Endodermal cell (in vitro differentiated cells): ENCODE data around the gene ATG10. TPM values are rescaled to one million over a fixed set of nuclear protein-coding genes. Genes with fewer than 3 reads are reported as not detected.
"Not testable (repeated sequence)": the region's sequence is repeated elsewhere in the genome, so short reads cannot be mapped to it uniquely, and the experiment has no call there.

Experiments
- DNase-seq: peaks from one replicate; pipeline ENCODE4 v3.0.0-alpha.2; 2017
- H3K27ac ChIP-seq: 2 replicates; pipeline ENCODE4 v1.5.1; 2013; ENCODE audit warnings: mild to moderate bottlenecking, low read depth, low read length, moderate library complexity
- H3K27me3 ChIP-seq: 2 replicates; pipeline ENCODE4 v1.6.1; 2013; ENCODE audit warnings: mild to moderate bottlenecking, low read length, moderate library complexity; ENCODE audit not compliant: insufficient read depth, control insufficient read depth, poor library complexity, severe bottlenecking
- H3K36me3 ChIP-seq: 2 replicates; pipeline ENCODE4 v1.7.0; 2013; ENCODE audit warnings: mild to moderate bottlenecking, low read length, moderate library complexity; ENCODE audit not compliant: control insufficient read depth, insufficient read depth
- H3K4me1 ChIP-seq: one replicate; pipeline ENCODE4 v1.7.0; 2013; ENCODE audit warnings: low read length; ENCODE audit not compliant: control insufficient read depth, insufficient read depth
- H3K4me3 ChIP-seq: 2 replicates; pipeline ENCODE4 v1.5.1; 2013; ENCODE audit warnings: mild to moderate bottlenecking, low read length, moderate library complexity
- H3K9ac ChIP-seq: 2 replicates; pipeline ENCODE4 v1.6.1; 2013; ENCODE audit warnings: mild to moderate bottlenecking, low read length, moderate library complexity; ENCODE audit not compliant: poor library complexity, severe bottlenecking; ENCODE audit errors: extremely low read depth
- H3K9me3 ChIP-seq: 2 replicates; pipeline ENCODE4 v1.6.1; 2013; ENCODE audit warnings: mild to moderate bottlenecking, low read length, moderate library complexity; ENCODE audit not compliant: control insufficient read depth
- H3K27ac Mint-ChIP-seq: 2 replicates; pipeline ENCODE4 v1.8.0; 2020; ENCODE audit warnings: mixed read lengths
- H3K27me3 Mint-ChIP-seq: 2 replicates; pipeline ENCODE4 v1.8.0; 2021; ENCODE audit warnings: mild to moderate bottlenecking, mixed read lengths; ENCODE audit not compliant: insufficient read depth
- H3K36me3 Mint-ChIP-seq: 2 replicates; pipeline ENCODE4 v1.8.0; 2020; ENCODE audit warnings: low read depth, mixed read lengths
- H3K4me1 Mint-ChIP-seq: 2 replicates; pipeline ENCODE4 v1.8.0; 2020; ENCODE audit warnings: mixed read lengths
- H3K4me3 Mint-ChIP-seq: 2 replicates; pipeline ENCODE4 v1.8.0; 2020; ENCODE audit warnings: mild to moderate bottlenecking, moderate library complexity, mixed read lengths
- H3K9me3 Mint-ChIP-seq: 2 replicates; pipeline ENCODE4 v1.8.0; 2020; ENCODE audit warnings: mild to moderate bottlenecking, mixed read lengths
- WGBS, 2 experiments: methylation state at CpG; one replicate each; pipeline versions ENCODE4 v1.1.5 to v1.1.7; 2013; ENCODE audit warnings: missing lambda C conversion rate in 2 of 2, mixed read lengths in 1 of 2; ENCODE audit not compliant: insufficient coverage in 1 of 2, insufficient read length in 1 of 2; 5-methylcytosine and 5-hydroxymethylcytosine counted together
- total RNA-seq, 2 donors: library from RNA; stranded (reverse); fragmentation: NEBNext Ultra II Directional in 1 of 2; extraction: Animal tissue kit (Norgen Biotek cat#: 25700) in 1 of 2; gene quantifications; 2 replicates in 1 of 2; 3 replicates in 1 of 2; pipeline ENCODE4 v1.2.1, GENCODE V29; 2021
- TF ChIP-seq, protein P1 (sequence below): fragments of 200-600 bp; sonication (generic); conservative IDR thresholded peaks from 2 replicates; pipeline ENCODE4 v1.5.0; 2021; ENCODE audit warnings: antibody characterized with exemption, mild to moderate bottlenecking

Gene ATG10
- total RNA-seq, 2 donors from 2014 or later: 17.9 to 22.6 TPM

DNA sequence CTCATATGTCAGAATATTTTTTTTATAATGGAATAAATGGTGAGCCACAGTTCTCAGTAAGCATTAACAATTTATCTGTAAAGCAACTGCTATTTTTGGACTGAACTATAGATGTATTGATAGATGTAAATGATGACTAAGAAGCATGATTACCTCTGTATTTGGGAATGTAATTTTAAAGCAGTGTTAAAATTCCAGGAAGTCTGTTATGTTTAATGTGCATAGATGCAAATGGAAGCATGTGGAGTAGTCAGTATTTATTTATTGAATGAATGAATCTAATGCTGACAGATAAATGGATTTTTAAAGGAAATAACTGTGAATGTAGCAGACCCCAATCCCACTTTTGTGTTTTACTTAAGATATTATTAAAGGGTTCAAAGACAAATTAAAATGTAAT lies 95.0 kb downstream of the ATG10 start:
- H3K27me3 ChIP-seq: no peaks in the 10 kb centered on the region
- H3K27ac Mint-ChIP-seq: no peak overlapping the region
- H3K36me3 Mint-ChIP-seq: peaks cover 9% of the 10 kb centered on the region
- no peak overlapping the region for H3K4me3 Mint-ChIP-seq
- no peaks in the 10 kb centered on the region for H3K36me3 ChIP-seq
- TF ChIP-seq, protein P1, sequence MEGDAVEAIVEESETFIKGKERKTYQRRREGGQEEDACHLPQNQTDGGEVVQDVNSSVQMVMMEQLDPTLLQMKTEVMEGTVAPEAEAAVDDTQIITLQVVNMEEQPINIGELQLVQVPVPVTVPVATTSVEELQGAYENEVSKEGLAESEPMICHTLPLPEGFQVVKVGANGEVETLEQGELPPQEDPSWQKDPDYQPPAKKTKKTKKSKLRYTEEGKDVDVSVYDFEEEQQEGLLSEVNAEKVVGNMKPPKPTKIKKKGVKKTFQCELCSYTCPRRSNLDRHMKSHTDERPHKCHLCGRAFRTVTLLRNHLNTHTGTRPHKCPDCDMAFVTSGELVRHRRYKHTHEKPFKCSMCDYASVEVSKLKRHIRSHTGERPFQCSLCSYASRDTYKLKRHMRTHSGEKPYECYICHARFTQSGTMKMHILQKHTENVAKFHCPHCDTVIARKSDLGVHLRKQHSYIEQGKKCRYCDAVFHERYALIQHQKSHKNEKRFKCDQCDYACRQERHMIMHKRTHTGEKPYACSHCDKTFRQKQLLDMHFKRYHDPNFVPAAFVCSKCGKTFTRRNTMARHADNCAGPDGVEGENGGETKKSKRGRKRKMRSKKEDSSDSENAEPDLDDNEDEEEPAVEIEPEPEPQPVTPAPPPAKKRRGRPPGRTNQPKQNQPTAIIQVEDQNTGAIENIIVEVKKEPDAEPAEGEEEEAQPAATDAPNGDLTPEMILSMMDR: no peak
- H3K9ac ChIP-seq: no peak overlapping the region
- no peak overlapping the region for H3K27ac ChIP-seq
- H3K4me1 Mint-ChIP-seq: no peaks in the 10 kb centered on the region
- no peak for DNase-seq
- no peaks in the 10 kb centered on the region for H3K4me1 ChIP-seq
- no peaks in the 10 kb centered on the region for H3K27me3 Mint-ChIP-seq
- H3K4me3 ChIP-seq: no peak overlapping the region
- peaks cover 5% of the 10 kb centered on the region for H3K9me3 ChIP-seq
- no peaks in the 10 kb centered on the region for H3K9me3 Mint-ChIP-seq

DNA sequence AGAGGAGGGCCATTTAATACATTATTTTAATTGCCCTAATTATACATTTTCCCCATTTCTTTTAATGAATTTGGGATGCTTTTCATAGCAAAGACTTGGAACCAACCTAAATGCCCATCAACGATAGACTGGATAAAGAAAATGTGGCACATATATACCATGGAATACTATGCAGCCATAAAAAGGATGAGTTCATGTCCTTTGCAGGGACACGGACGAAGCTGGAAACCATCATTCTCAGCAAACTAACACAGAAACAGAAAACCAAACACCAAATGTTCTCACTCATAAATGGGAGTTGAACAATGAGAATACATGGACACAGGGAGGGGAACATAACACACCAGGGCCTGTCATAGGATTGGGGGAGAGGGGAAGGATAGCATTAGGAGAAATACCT lies 96.2 kb downstream of the ATG10 start:
- H3K4me1 ChIP-seq, H3K27ac ChIP-seq, DNase-seq, H3K9me3 ChIP-seq, H3K9ac ChIP-seq, H3K4me3 ChIP-seq, H3K4me1 Mint-ChIP-seq, H3K9me3 Mint-ChIP-seq, H3K4me3 Mint-ChIP-seq, H3K36me3 ChIP-seq, H3K27me3 ChIP-seq, H3K36me3 Mint-ChIP-seq, H3K27me3 Mint-ChIP-seq, H3K27ac Mint-ChIP-seq: not testable (repeated sequence)
- 100% methylated on average over 3 of the region's 3 CpGs; no CpG with 5 or more reads in 1 of the 2 experiments for WGBS, 2 experiments

DNA sequence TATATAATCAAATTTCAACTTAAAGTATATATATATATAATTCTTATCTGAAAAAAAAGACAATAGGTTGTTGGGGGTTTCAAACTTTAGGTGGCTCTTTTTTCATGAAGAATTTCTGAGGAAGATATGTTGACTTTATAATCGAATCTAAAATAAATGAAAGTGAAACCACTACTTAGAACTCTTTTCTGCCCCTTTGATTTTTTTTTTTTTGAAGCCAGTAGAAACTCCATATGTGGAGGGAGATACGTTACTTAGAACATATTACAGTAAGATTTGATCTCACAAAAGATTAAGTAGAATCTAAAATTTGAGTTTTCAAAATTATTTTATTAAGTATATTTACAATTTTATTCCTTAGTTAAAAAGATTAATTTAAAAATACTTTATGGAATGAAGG lies 96.9 kb downstream of the ATG10 start:
- TF ChIP-seq, protein P1: no peak
- peaks cover 2% of the 10 kb centered on the region for H3K36me3 Mint-ChIP-seq
- Histone ChIP-seq H3K9me3 (peaks cover 5% of the 10 kb centered on the region), H3K27me3 (no peaks in the 10 kb centered on the region), H3K4me1 (no peaks in the 10 kb centered on the region), H3K4me3 (no peak overlapping the region), H3K27ac (no peak overlapping the region), H3K9ac (no peak overlapping the region), H3K36me3 (no peaks in the 10 kb centered on the region)
- no peaks in the 10 kb centered on the region for H3K4me1 Mint-ChIP-seq
- DNase-seq: no peak
- no peak overlapping the region for H3K27ac Mint-ChIP-seq
- H3K4me3 Mint-ChIP-seq: no peak overlapping the region
- H3K9me3 Mint-ChIP-seq: no peaks in the 10 kb centered on the region
- no peaks in the 10 kb centered on the region for H3K27me3 Mint-ChIP-seq
- WGBS, 2 experiments: 86% methylated on average over 1 of the region's 2 CpGs; no CpG with 5 or more reads in 1 of the 2 experiments

DNA sequence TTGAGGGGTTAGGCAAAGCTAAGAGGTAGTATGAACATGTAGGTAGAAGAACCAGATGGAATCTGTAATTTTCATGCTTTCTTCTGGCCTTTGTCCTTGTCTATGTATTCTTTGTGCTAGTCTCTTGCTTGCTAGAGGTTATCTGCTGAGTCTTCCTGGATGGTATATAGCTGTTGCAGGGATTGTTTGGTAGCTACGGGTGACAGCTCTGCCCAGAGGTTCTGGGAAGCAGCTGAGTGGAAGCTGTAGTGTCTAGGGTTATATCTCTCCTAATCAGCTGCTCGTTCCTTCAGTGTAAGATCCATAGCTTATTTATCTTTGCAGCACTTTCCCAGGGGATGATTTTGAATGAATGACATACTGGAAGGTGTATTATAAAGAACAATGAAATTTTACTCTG lies 100.3 kb downstream of the ATG10 start:
- TF ChIP-seq, protein P1: no peak
- 92 to 100% methylated on average over 2 of the region's 2 CpGs for WGBS, 2 experiments
- H3K9me3 ChIP-seq: peaks cover 5% of the 10 kb centered on the region
- peaks cover 5% of the 10 kb centered on the region for H3K4me1 Mint-ChIP-seq
- no peak overlapping the region for H3K9ac ChIP-seq
- H3K27me3 Mint-ChIP-seq: no peaks in the 10 kb centered on the region
- no peak overlapping the region for H3K4me3 ChIP-seq
- H3K36me3 ChIP-seq: no peaks in the 10 kb centered on the region
- no peaks in the 10 kb centered on the region for H3K27me3 ChIP-seq
- DNase-seq: no peak
- H3K4me1 ChIP-seq: no peaks in the 10 kb centered on the region
- H3K36me3 Mint-ChIP-seq: peaks cover 2% of the 10 kb centered on the region
- no peak overlapping the region for H3K27ac ChIP-seq
- H3K9me3 Mint-ChIP-seq: no peaks in the 10 kb centered on the region
- no peak overlapping the region for H3K4me3 Mint-ChIP-seq
- H3K27ac Mint-ChIP-seq: no peak overlapping the region
